ENCODE data around the gene NMB. TPM values are rescaled to one million over a fixed set of nuclear protein-coding genes. Genes with fewer than 3 reads are reported as not detected.

NMB gene
- polyA plus RNA-seq, 1 of the 3 experiments (the other 2 are of a cell fraction) = 6.5 TPM

- H4K20me1 ChIP-seq (ENCODE audit: insufficient read depth) = no peaks in the 10 kb centered on the region
- ChIA-PET POLR2A (no interaction called here), CTCF (interaction anchor here (0.8 to 1.1 kb wide), 2 partner anchors 8 to 12 kb away, joined by 3 read pairs; no protein-coding TSS in a partner anchor)
- H3K27ac ChIP-seq (ENCODE audit: low read depth in 2 of 2, low read length in 1 of 2) = no peak overlapping the region
- peaks cover 9% of the 10 kb centered on the region for H3K79me2 ChIP-seq (ENCODE audit: insufficient read depth)
- no peak for TF ChIP-seq FOSL2 (IDR thresholded peaks at IDR 0.05; ENCODE audit: borderline replicate concordance, low read depth)
- no peak for TF ChIP-seq TAF1 (IDR thresholded peaks at IDR 0.05; ENCODE audit: borderline replicate concordance, low read depth, low read length)
- no peak for TF ChIP-seq JUND (IDR thresholded peaks at IDR 0.05)
- TF ChIP-seq USF2 (IDR thresholded peaks at IDR 0.05; ENCODE audit: borderline replicate concordance, low read depth, low read length) = no peak
- no peak for TF ChIP-seq FOXM1 (IDR thresholded peaks at IDR 0.05; ENCODE audit: low read depth)
- TF ChIP-seq SIN3A (IDR thresholded peaks at IDR 0.05; ENCODE audit: borderline replicate concordance, low read depth, low read length) = no peak
- no peak for TF ChIP-seq NRF1 (IDR thresholded peaks at IDR 0.05; ENCODE audit: low read depth, low read length)
- no peak for TF ChIP-seq RCOR1 (IDR thresholded peaks at IDR 0.05; ENCODE audit: low read length)
- TF ChIP-seq SMC3 (IDR thresholded peaks at IDR 0.05; ENCODE audit: low read depth, low read length) = no peak
- H3K9me2 ChIP-seq = no peaks in the 10 kb centered on the region
- no peak overlapping the region for H2AFZ ChIP-seq (ENCODE audit: low read depth)
- no peak overlapping the region for H3K9ac ChIP-seq
- DNase-seq = no peak
- peaks cover 36% of the 10 kb centered on the region for H3F3A ChIP-seq (replicated peaks; ENCODE audit: insufficient read depth)
- 75% methylated on average over 2 of the region's 2 CpGs for WGBS (ENCODE audit: low lambda C conversion rate)
- H3K4me3 ChIP-seq (ENCODE audit: low read depth in 2 of 2, low read length in 1 of 2) = no peak overlapping the region
- H3K27me3 ChIP-seq (ENCODE audit: insufficient read depth) = no peaks in the 10 kb centered on the region
- H3K4me2 ChIP-seq = no peak overlapping the region
- peaks cover 0 to 9% of the 10 kb centered on the region in 2 experiments; a peak in 1 of 4 replicates for H3K4me1 ChIP-seq (ENCODE audit: control insufficient read depth in 1 of 2, insufficient read depth in 2 of 2, low read depth in 1 of 2, low read length in 1 of 2)
- H3K9me3 ChIP-seq = no peaks in the 10 kb centered on the region
- peaks cover 49 to 71% of the 10 kb centered on the region in 2 experiments for H3K36me3 ChIP-seq (replicated peaks in 1 of 2; ENCODE audit: control insufficient read depth in 1 of 2, insufficient read depth in 2 of 2, low read length in 1 of 2)
Measured at GRCh38 chr15:84666373-84666772, 8.4 kb upstream of the NMB start.

- Histone ChIP-seq H3K27ac (ENCODE audit: low read depth in 2 of 2, low read length in 1 of 2) (no peak overlapping the region), H3K4me2 (no peak overlapping the region), H3K36me3 (replicated peaks in 1 of 2; ENCODE audit: control insufficient read depth in 1 of 2, insufficient read depth in 2 of 2, low read length in 1 of 2) (peaks cover 16 to 40% of the 10 kb centered on the region in 2 experiments), H3K9ac (no peak overlapping the region), H3K79me2 (ENCODE audit: insufficient read depth) (0 out of 2 replicates have a peak, but pooled peaks cover 5% of the 10 kb centered on the region), H3K9me3 (no peaks in the 10 kb centered on the region), H3K4me1 (ENCODE audit: control insufficient read depth in 1 of 2, insufficient read depth in 2 of 2, low read depth in 1 of 2, low read length in 1 of 2) (peaks cover 0 to 12% of the 10 kb centered on the region in 2 experiments; a peak in 1 of 4 replicates), H3K9me2 (no peaks in the 10 kb centered on the region), H3K4me3 (ENCODE audit: low read depth in 2 of 2, low read length in 1 of 2) (no peak overlapping the region), H4K20me1 (ENCODE audit: insufficient read depth) (no peaks in the 10 kb centered on the region), H3K27me3 (ENCODE audit: insufficient read depth) (no peaks in the 10 kb centered on the region), H2AFZ (ENCODE audit: low read depth) (no peak overlapping the region), H3F3A (replicated peaks; ENCODE audit: insufficient read depth) (peaks cover 24% of the 10 kb centered on the region)
- WGBS (ENCODE audit: low lambda C conversion rate) = 96% methylated on average over 10 of the region's 10 CpGs
- no peak for TF ChIP-seq CHD2 (IDR thresholded peaks at IDR 0.05; ENCODE audit: low read length, partially characterized antibody)
- TF ChIP-seq, protein P1, sequence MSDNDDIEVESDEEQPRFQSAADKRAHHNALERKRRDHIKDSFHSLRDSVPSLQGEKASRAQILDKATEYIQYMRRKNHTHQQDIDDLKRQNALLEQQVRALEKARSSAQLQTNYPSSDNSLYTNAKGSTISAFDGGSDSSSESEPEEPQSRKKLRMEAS (IDR thresholded peaks at IDR 0.05; ENCODE audit: low read depth) = no peak
- no peak for TF ChIP-seq ZBTB33 (IDR thresholded peaks at IDR 0.05; ENCODE audit: borderline replicate concordance, low read depth)
- no peak for TF ChIP-seq GABPA (IDR thresholded peaks at IDR 0.05; ENCODE audit: low read depth)
- TF ChIP-seq MEF2A (IDR thresholded peaks at IDR 0.05; ENCODE audit: borderline replicate concordance, low read depth) = no peak
- TF ChIP-seq RXRA (IDR thresholded peaks at IDR 0.05; ENCODE audit: borderline replicate concordance, low read depth) = no peak
- TF ChIP-seq YY1 (IDR thresholded peaks at IDR 0.05; ENCODE audit: low read depth) = no peak
- TF ChIP-seq JUND (IDR thresholded peaks at IDR 0.05) = no peak
- TF ChIP-seq, protein P2, sequence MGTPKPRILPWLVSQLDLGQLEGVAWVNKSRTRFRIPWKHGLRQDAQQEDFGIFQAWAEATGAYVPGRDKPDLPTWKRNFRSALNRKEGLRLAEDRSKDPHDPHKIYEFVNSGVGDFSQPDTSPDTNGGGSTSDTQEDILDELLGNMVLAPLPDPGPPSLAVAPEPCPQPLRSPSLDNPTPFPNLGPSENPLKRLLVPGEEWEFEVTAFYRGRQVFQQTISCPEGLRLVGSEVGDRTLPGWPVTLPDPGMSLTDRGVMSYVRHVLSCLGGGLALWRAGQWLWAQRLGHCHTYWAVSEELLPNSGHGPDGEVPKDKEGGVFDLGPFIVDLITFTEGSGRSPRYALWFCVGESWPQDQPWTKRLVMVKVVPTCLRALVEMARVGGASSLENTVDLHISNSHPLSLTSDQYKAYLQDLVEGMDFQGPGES (IDR thresholded peaks at IDR 0.05; ENCODE audit: low read depth, low read length) = no peak
- TF ChIP-seq TEAD4 (IDR thresholded peaks at IDR 0.05; ENCODE audit: borderline replicate concordance, insufficient read depth) = no peak
- no peak for TF ChIP-seq GATA2 (CRISPR knock-in tag; IDR thresholded peaks at IDR 0.05)
- TF ChIP-seq SIN3A (IDR thresholded peaks at IDR 0.05; ENCODE audit: borderline replicate concordance, low read depth, low read length) = no peak
- no peak for TF ChIP-seq EZH2phosphoT487 (IDR thresholded peaks at IDR 0.05; ENCODE audit: borderline replicate concordance, low read depth)
- TF ChIP-seq, protein P3, sequence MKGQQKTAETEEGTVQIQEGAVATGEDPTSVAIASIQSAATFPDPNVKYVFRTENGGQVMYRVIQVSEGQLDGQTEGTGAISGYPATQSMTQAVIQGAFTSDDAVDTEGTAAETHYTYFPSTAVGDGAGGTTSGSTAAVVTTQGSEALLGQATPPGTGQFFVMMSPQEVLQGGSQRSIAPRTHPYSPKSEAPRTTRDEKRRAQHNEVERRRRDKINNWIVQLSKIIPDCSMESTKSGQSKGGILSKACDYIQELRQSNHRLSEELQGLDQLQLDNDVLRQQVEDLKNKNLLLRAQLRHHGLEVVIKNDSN (IDR thresholded peaks at IDR 0.05; ENCODE audit: borderline replicate concordance, low read depth) = no peak
- POLR2A ChIA-PET = no interaction called here
- DNase-seq = no peak
- CTCF ChIA-PET = interaction anchor here (0.6 kb wide), 1 partner anchor 90 kb away, joined by 3 read pairs; no protein-coding TSS in a partner anchor
Measured at GRCh38 chr15:84661001-84661400, 3.0 kb upstream of the NMB start.

Data from SK-N-SH (cell line).